HEK293 (cell line): ENCODE results near the gene IPCEF1.

Experiments
- CTCF ChIA-PET: fragments of 350-600 bp; formaldehyde crosslinking; extraction: SDS; loops from one replicate; lab custom pipeline; 2021; ENCODE audit warnings: antibody characterized with exemption; lab: Yijun Ruan, JAX
- POLR2A ChIA-PET: fragments of 300-600 bp; formaldehyde crosslinking; extraction: SDS; loops from one replicate; lab custom pipeline; 2020; ENCODE audit warnings: antibody characterized with exemption, inconsistent platforms; lab: Yijun Ruan, JAX
- H3K27ac ChIP-seq: fragments of 200-500 bp; sonication (Bioruptor generic); 2 replicates; pipeline ENCODE4 v1.5.1; 2014; ENCODE audit warnings: low read depth, low read length, control low read depth, inconsistent platforms; ENCODE audit errors: extremely low read depth
- H3K36me3 ChIP-seq, 2 experiments: fragments of 200-500 bp in 1 of 2; sonication (Bioruptor generic) in 1 of 2; 1 replicate in 1 of 2; 2 replicates in 1 of 2; pipeline ENCODE4 v1.5.1; 2014 to 2017; ENCODE audit warnings: inconsistent platforms in 2 of 2, low read length in 2 of 2; ENCODE audit not compliant: control insufficient read depth in 2 of 2, insufficient read depth in 1 of 2
- H3K4me1 ChIP-seq: fragments of 200-500 bp; sonication (Bioruptor generic); 2 replicates; pipeline ENCODE4 v1.5.1; 2014; ENCODE audit warnings: mild to moderate bottlenecking, low read length, inconsistent platforms; ENCODE audit not compliant: control insufficient read depth, insufficient read depth
- H3K4me3 ChIP-seq: 2 replicates; pipeline ENCODE4 v1.5.1; 2011; ENCODE audit warnings: low read depth, mild to moderate bottlenecking, control low read depth, low read length, moderate library complexity
- H3K9me3 ChIP-seq: fragments of 200-500 bp; sonication (Bioruptor generic); 2 replicates; pipeline ENCODE4 v1.5.1; 2014; ENCODE audit warnings: low read depth, low read length, inconsistent platforms; ENCODE audit not compliant: control insufficient read depth, insufficient read depth
- BCL11A ChIP-seq: fragments of 450-650 bp; formaldehyde crosslinking; IDR thresholded peaks from 2 replicates; pipeline ENCODE4 v1.5.1; 2016; ENCODE audit warnings: low read depth, missing biosample characterization, missing genetic modification characterization
- BCL11B ChIP-seq: fragments of 450-650 bp; formaldehyde crosslinking; IDR thresholded peaks from 2 replicates; pipeline ENCODE4 v1.5.1; 2016; ENCODE audit warnings: low read depth, missing biosample characterization, missing genetic modification characterization
- FEZF1 ChIP-seq: fragments of 450-650 bp; formaldehyde crosslinking; IDR thresholded peaks from 2 replicates; pipeline ENCODE4 v1.5.1; 2016; ENCODE audit warnings: missing biosample characterization, missing genetic modification characterization
- KLF1 ChIP-seq: fragments of 450-650 bp; formaldehyde crosslinking; IDR thresholded peaks from 2 replicates; pipeline ENCODE4 v1.5.1; 2016; ENCODE audit warnings: missing biosample characterization, missing genetic modification characterization
- KLF9 ChIP-seq: fragments of 450-650 bp; formaldehyde crosslinking; IDR thresholded peaks from 2 replicates; pipeline ENCODE4 v1.5.1; 2016; ENCODE audit warnings: missing biosample characterization, missing genetic modification characterization, low read depth
- OSR2 ChIP-seq: fragments of 450-650 bp; formaldehyde crosslinking; IDR thresholded peaks from 2 replicates; pipeline ENCODE4 v1.5.1; 2016; ENCODE audit warnings: missing biosample characterization, missing genetic modification characterization
- PATZ1 ChIP-seq: fragments of 450-650 bp; formaldehyde crosslinking; IDR thresholded peaks from 2 replicates; pipeline ENCODE4 v1.5.1; 2016; ENCODE audit warnings: missing biosample characterization, missing genetic modification characterization
- PRDM4 ChIP-seq: fragments of 450-650 bp; formaldehyde crosslinking; IDR thresholded peaks from 2 replicates; pipeline ENCODE4 v1.5.1; 2017; ENCODE audit warnings: missing biosample characterization, missing genetic modification characterization
- TCF7L2 ChIP-seq: IDR thresholded peaks from 2 replicates; pipeline ENCODE4 v1.6.1; 2011; ENCODE audit warnings: low read depth, mild to moderate bottlenecking, inconsistent platforms, low read length, moderate library complexity, borderline replicate concordance
- ZBTB48 ChIP-seq: fragments of 450-650 bp; formaldehyde crosslinking; IDR thresholded peaks from 2 replicates; pipeline ENCODE4 v1.5.1; 2016; ENCODE audit warnings: missing biosample characterization, missing genetic modification characterization
- ZNF10 ChIP-seq: fragments of 450-650 bp; formaldehyde crosslinking; IDR thresholded peaks from 2 replicates; pipeline ENCODE4 v1.5.1; 2017; ENCODE audit warnings: missing biosample characterization, missing genetic modification characterization
- ZNF121 ChIP-seq: fragments of 450-650 bp; formaldehyde crosslinking; IDR thresholded peaks from 2 replicates; pipeline ENCODE4 v1.5.1; 2016; ENCODE audit warnings: missing biosample characterization, missing genetic modification characterization
- ZNF239 ChIP-seq: fragments of 450-650 bp; formaldehyde crosslinking; IDR thresholded peaks from 2 replicates; pipeline ENCODE4 v1.5.1; 2016; ENCODE audit warnings: missing biosample characterization, missing genetic modification characterization
- ZNF24 ChIP-seq: fragments of 450-650 bp; formaldehyde crosslinking; IDR thresholded peaks from 2 replicates; pipeline ENCODE4 v1.5.1; 2016; ENCODE audit warnings: missing biosample characterization, missing genetic modification characterization
- ZNF311 ChIP-seq: fragments of 450-650 bp; formaldehyde crosslinking; IDR thresholded peaks from 2 replicates; pipeline ENCODE4 v1.5.1; 2017; ENCODE audit warnings: missing biosample characterization, missing genetic modification characterization, borderline replicate concordance
- ZNF37A ChIP-seq: fragments of 450-650 bp; IDR thresholded peaks from 2 replicates; pipeline ENCODE4 v1.5.1; 2018; ENCODE audit warnings: missing biosample characterization, missing genetic modification characterization
- ZNF473 ChIP-seq: fragments of 450-650 bp; formaldehyde crosslinking; IDR thresholded peaks from 2 replicates; pipeline ENCODE4 v1.5.1; 2017; ENCODE audit warnings: missing biosample characterization, missing genetic modification characterization
- ZNF529 ChIP-seq: fragments of 450-650 bp; formaldehyde crosslinking; IDR thresholded peaks from 2 replicates; pipeline ENCODE4 v1.5.1; 2017; ENCODE audit warnings: missing genetic modification characterization, missing biosample characterization; ENCODE audit not compliant: insufficient replicate concordance
- ZNF544 ChIP-seq: fragments of 450-650 bp; formaldehyde crosslinking; IDR thresholded peaks from 2 replicates; pipeline ENCODE4 v1.5.0; 2017; ENCODE audit warnings: missing biosample characterization, missing genetic modification characterization
- ZNF621 ChIP-seq: fragments of 450-650 bp; formaldehyde crosslinking; IDR thresholded peaks from 2 replicates; pipeline ENCODE4 v1.5.1; 2017; ENCODE audit warnings: missing biosample characterization, missing genetic modification characterization
- ZNF629 ChIP-seq: fragments of 450-650 bp; formaldehyde crosslinking; IDR thresholded peaks from 2 replicates; pipeline ENCODE4 v1.5.1; 2017; ENCODE audit warnings: missing biosample characterization, missing genetic modification characterization
- ZNF677 ChIP-seq: fragments of 450-650 bp; IDR thresholded peaks from 2 replicates; pipeline ENCODE4 v1.5.0; 2018; ENCODE audit warnings: missing biosample characterization, mild to moderate bottlenecking, missing genetic modification characterization, moderate library complexity
- ZNF791 ChIP-seq: fragments of 450-650 bp; formaldehyde crosslinking; IDR thresholded peaks from 2 replicates; pipeline ENCODE4 v1.5.1; 2016; ENCODE audit warnings: missing biosample characterization, missing genetic modification characterization
- TF ChIP-seq, protein P1 (sequence below): fragments of 450-650 bp; IDR thresholded peaks from 2 replicates; pipeline ENCODE4 v1.5.1; 2018; ENCODE audit warnings: missing biosample characterization, missing genetic modification characterization
- TF ChIP-seq, protein P2 (sequence below): fragments of 450-650 bp; formaldehyde crosslinking; IDR thresholded peaks from 2 replicates; pipeline ENCODE4 v1.5.1; 2017; ENCODE audit warnings: missing biosample characterization, missing genetic modification characterization

The IPCEF1 gene

DNA sequence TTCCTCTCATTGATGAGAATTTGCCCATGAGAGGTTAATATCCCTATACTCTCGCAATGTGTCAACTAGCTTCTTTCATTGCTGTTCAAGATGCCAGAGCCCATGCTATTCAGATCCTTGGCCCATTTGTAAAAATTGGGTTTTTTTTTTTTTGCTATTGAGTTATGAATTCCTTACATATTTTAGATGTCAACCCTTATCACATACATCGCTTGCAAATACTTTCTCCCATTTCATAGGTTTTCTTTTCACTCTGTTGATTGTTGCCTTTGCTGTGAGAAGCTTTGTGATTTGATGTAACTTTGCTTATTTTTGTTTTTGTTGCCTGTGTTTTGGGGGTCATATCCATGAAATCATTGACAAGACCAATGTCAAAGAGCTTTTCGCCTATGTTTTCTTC lies 32.2 kb upstream of the IPCEF1 start:
- H3K27ac ChIP-seq: no peak overlapping the region
- ChIA-PET POLR2A (no interaction called here), CTCF (interaction anchor here (0.8 to 1.1 kb wide), 2 partner anchors 18 to 112 kb away, joined by 5 read pairs; no protein-coding TSS in a partner anchor)
- peaks cover 5% of the 10 kb centered on the region; the same call in 1 of the 2 replicates for H3K4me1 ChIP-seq
- H3K9me3 ChIP-seq: no peaks in the 10 kb centered on the region
- H3K36me3 ChIP-seq: no peaks in the 10 kb centered on the region
- TF ChIP-seq, protein P1, sequence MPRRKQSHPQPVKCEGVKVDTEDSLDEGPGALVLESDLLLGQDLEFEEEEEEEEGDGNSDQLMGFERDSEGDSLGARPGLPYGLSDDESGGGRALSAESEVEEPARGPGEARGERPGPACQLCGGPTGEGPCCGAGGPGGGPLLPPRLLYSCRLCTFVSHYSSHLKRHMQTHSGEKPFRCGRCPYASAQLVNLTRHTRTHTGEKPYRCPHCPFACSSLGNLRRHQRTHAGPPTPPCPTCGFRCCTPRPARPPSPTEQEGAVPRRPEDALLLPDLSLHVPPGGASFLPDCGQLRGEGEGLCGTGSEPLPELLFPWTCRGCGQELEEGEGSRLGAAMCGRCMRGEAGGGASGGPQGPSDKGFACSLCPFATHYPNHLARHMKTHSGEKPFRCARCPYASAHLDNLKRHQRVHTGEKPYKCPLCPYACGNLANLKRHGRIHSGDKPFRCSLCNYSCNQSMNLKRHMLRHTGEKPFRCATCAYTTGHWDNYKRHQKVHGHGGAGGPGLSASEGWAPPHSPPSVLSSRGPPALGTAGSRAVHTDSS (tag by site-specific recombination): no peak
- TF ChIP-seq KLF1 (tag by site-specific recombination): no peak
- TF ChIP-seq KLF9 (tag by site-specific recombination): no peak
- no peak for TF ChIP-seq ZNF37A
- TF ChIP-seq BCL11B (tag by site-specific recombination): no peak
- TF ChIP-seq TCF7L2: no peak
- no peak for TF ChIP-seq ZNF10 (tag by site-specific recombination)
- no peak overlapping the region for H3K4me3 ChIP-seq

- Histone ChIP-seq H3K4me1 (peaks cover 5% of the 10 kb centered on the region; the same call in 1 of the 2 replicates), H3K9me3 (no peaks in the 10 kb centered on the region), H3K36me3 (no peaks in the 10 kb centered on the region), H3K4me3 (no peak overlapping the region), H3K27ac (no peak overlapping the region)
- ChIA-PET POLR2A (no interaction called here), CTCF (interaction anchor here (0.6 to 1.4 kb wide), 6 partner anchors 17 to 377 kb away, joined by 3 to 12 read pairs (median 4); no protein-coding TSS in a partner anchor)
- TF ChIP-seq ZNF629 (tag by site-specific recombination): peak; percentile 55
- peak; percentile 70 for TF ChIP-seq FEZF1
- TF ChIP-seq OSR2 (tag by site-specific recombination): peak; percentile 49; the same call in 1 of the 2 replicates
- TF ChIP-seq ZNF621 (tag by site-specific recombination): no peak
- TF ChIP-seq, protein P2, sequence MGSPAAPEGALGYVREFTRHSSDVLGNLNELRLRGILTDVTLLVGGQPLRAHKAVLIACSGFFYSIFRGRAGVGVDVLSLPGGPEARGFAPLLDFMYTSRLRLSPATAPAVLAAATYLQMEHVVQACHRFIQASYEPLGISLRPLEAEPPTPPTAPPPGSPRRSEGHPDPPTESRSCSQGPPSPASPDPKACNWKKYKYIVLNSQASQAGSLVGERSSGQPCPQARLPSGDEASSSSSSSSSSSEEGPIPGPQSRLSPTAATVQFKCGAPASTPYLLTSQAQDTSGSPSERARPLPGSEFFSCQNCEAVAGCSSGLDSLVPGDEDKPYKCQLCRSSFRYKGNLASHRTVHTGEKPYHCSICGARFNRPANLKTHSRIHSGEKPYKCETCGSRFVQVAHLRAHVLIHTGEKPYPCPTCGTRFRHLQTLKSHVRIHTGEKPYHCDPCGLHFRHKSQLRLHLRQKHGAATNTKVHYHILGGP (tag by site-specific recombination): 0 out of 2 replicates have a peak, but pooled peaks have one; percentile 7
- no peak for TF ChIP-seq ZNF239 (tag by site-specific recombination)
- TF ChIP-seq BCL11A (tag by site-specific recombination): peak; percentile 41; the same call in 1 of the 2 replicates
- TF ChIP-seq ZBTB48 (tag by site-specific recombination): peak; percentile 39; the same call in 1 of the 2 replicates
- TF ChIP-seq ZNF677 (tag by site-specific recombination): no peak
- no peak for TF ChIP-seq ZNF311 (tag by site-specific recombination)
- no peak for TF ChIP-seq ZNF529 (tag by site-specific recombination)
- TF ChIP-seq PATZ1 (tag by site-specific recombination): no peak
- peak; percentile 71 for TF ChIP-seq ZNF121
- TF ChIP-seq ZNF473 (tag by site-specific recombination): no peak
- no peak for TF ChIP-seq ZNF10 (tag by site-specific recombination)
- TF ChIP-seq ZNF544 (tag by site-specific recombination): no peak
- no peak for TF ChIP-seq ZNF24 (tag by site-specific recombination)
- peak; percentile 60; the same call in 1 of the 2 replicates for TF ChIP-seq PRDM4 (tag by site-specific recombination)
- no peak for TF ChIP-seq ZNF791
Measured at GRCh38 chr6:154386848-154387717, 30.5 kb upstream of the IPCEF1 start.
